HepG2 (cell line): Measurements from ENCODE around the gene TWNK. TPM values are rescaled to one million over a fixed set of nuclear protein-coding genes. Genes with fewer than 3 reads are reported as not detected.

Experiments used
- BORCS8-MEF2B ChIP-seq: sonication (generic); formaldehyde crosslinking; IDR thresholded peaks from 2 replicates; pipeline ENCODE4 v1.8.0; 2022; ENCODE audit warnings: mild to moderate bottlenecking, missing genetic modification reagents
- DPF2 ChIP-seq: sonication (generic); formaldehyde crosslinking; IDR thresholded peaks from 2 replicates; pipeline ENCODE4 v1.4.0; 2020; ENCODE audit warnings: mild to moderate bottlenecking, low read depth, missing genetic modification reagents, borderline replicate concordance
- HOXA9 ChIP-seq: sonication (generic); formaldehyde crosslinking; IDR thresholded peaks from 2 replicates; pipeline ENCODE4 v1.8.1; 2022; ENCODE audit warnings: missing genetic modification reagents, mild to moderate bottlenecking, moderate library complexity, borderline replicate concordance
- MTA1 ChIP-seq: sonication (generic); formaldehyde crosslinking; IDR thresholded peaks from 2 replicates; pipeline ENCODE4 v1.4.0; 2020; ENCODE audit warnings: missing genetic modification reagents, mild to moderate bottlenecking, borderline replicate concordance
- PAX8 ChIP-seq: sonication (generic); formaldehyde crosslinking; IDR thresholded peaks from 2 replicates; pipeline ENCODE4 v1.8.0; 2022; ENCODE audit warnings: mild to moderate bottlenecking, missing genetic modification reagents, borderline replicate concordance
- RBM39 ChIP-seq: fragments of 200-400 bp; formaldehyde crosslinking; IDR thresholded peaks from one replicate; pipeline ENCODE4 v1.6.1; 2018; ENCODE audit warnings: antibody characterized with exemption, mild to moderate bottlenecking, low read depth, low read length; ENCODE audit not compliant: poor library complexity, severe bottlenecking
- UBTF ChIP-seq: sonication (generic); formaldehyde crosslinking; IDR thresholded peaks from 2 replicates; pipeline ENCODE4 v1.4.0; 2020; ENCODE audit warnings: mild to moderate bottlenecking, missing genetic modification reagents
- ZBTB44 ChIP-seq: sonication (generic); formaldehyde crosslinking; IDR thresholded peaks from 2 replicates; pipeline ENCODE4 v1.4.0; 2020; ENCODE audit warnings: missing genetic modification reagents
- ZBTB46 ChIP-seq: sonication (generic); formaldehyde crosslinking; IDR thresholded peaks from 2 replicates; pipeline ENCODE4 v1.4.0; 2020; ENCODE audit warnings: mild to moderate bottlenecking, missing genetic modification reagents, borderline replicate concordance
- ZBTB49 ChIP-seq: sonication (generic); formaldehyde crosslinking; IDR thresholded peaks from 2 replicates; pipeline ENCODE4 v1.4.0; 2020; ENCODE audit warnings: missing genetic modification reagents, borderline replicate concordance
- ZNF207 ChIP-seq: fragments of 450-650 bp; IDR thresholded peaks from 2 replicates; pipeline ENCODE4 v1.6.1; 2016; ENCODE audit warnings: antibody characterized with exemption, borderline replicate concordance
- ZNF264 ChIP-seq: sonication (generic); formaldehyde crosslinking; IDR thresholded peaks from 2 replicates; pipeline ENCODE4 v1.4.0; 2020; ENCODE audit warnings: missing genetic modification reagents
- ZNF3 ChIP-seq: IDR thresholded peaks from 2 replicates; pipeline ENCODE4 v1.7.0; 2017; ENCODE audit warnings: inconsistent platforms
- ZXDC ChIP-seq: sonication (generic); formaldehyde crosslinking; IDR thresholded peaks from 2 replicates; pipeline ENCODE4 v1.5.0; 2020; ENCODE audit warnings: mild to moderate bottlenecking, missing genetic modification reagents
- polyA plus RNA-seq, 8 experiments: library from polyadenylated mRNA; depleted of rRNA in 3 of 8; stranded (reverse) in 7 of 8; unstranded in 1 of 8; fragments of >200 nt; fragmentation: Illumina TruSeq in 4 of 8; extraction: Trizol in 4 of 8; gene quantifications; 2 replicates each; pipeline versions ENCODE4 v1.2.1 to v1.2.3, GENCODE V29; 2011 to 2016; ENCODE audit warnings: low read depth in 4 of 8, missing spikeins in 1 of 8, mixed read lengths in 1 of 8; ENCODE audit not compliant: insufficient read depth in 1 of 8
- total RNA-seq, 5 experiments: library from RNA; depleted of rRNA; stranded (reverse); fragments of >200 nt; fragmentation: Illumina TruSeq; extraction: Trizol; gene quantifications; 2 replicates each; pipeline ENCODE4 v1.2.3, GENCODE V29; 2016; ENCODE audit warnings: low read depth in 1 of 5

The TWNK gene
- total and polyA plus RNA-seq, 2 of the 13 experiments (the other 11 are each of a cell fraction or from before 2014, with no cell fraction given) = 10.7 to 16.5 TPM

- TF ChIP-seq MTA1 (CRISPR knock-in tag) (peak; percentile 75), ZNF264 (0 out of 2 replicates have a peak, but pooled peaks have one; percentile 18), PAX8 (CRISPR knock-in tag) (no peak), ZXDC (CRISPR knock-in tag) (no peak), DPF2 (CRISPR knock-in tag) (no peak; the same call in 1 of the 2 replicates), ZBTB49 (CRISPR knock-in tag) (0 out of 2 replicates have a peak, but pooled peaks have one; percentile 32), UBTF (CRISPR knock-in tag) (peak; percentile 68), ZBTB46 (no peak), HOXA9 (CRISPR knock-in tag) (0 out of 2 replicates have a peak, but pooled peaks have one; percentile 67), ZNF207 (no peak), BORCS8-MEF2B (0 out of 2 replicates have a peak, but pooled peaks have one; percentile 51), RBM39 (peak; percentile 70), ZNF3 (CRISPR knock-in tag) (no peak), ZBTB44 (CRISPR knock-in tag) (no peak)
These were observed 17.9 kb upstream of the TWNK start, which contains the start of gene SEMA4G (continued) for GRCh38 chr10:100969187-100970075.
